ENCODE measurements around the gene FBXL22. TPM values are rescaled to one million over a fixed set of nuclear protein-coding genes. Genes with fewer than 3 reads are reported as not detected.

Gene FBXL22
- total RNA-seq, 1 donor from 2014 or later: 0.34 TPM

GRCh38 chr15:63553388-63553791, 43.8 kb upstream of the FBXL22 start:
- peak overlapping the region; percentile 98 for H3K27ac Mint-ChIP-seq (ENCODE audit: unreplicated experiment)
- no peak overlapping the region for H2AFZ ChIP-seq (ENCODE audit: low read depth, low read length)
- H3K9me3 Mint-ChIP-seq (ENCODE audit: unreplicated experiment): no peaks in the 10 kb centered on the region
- H4K20me1 ChIP-seq (ENCODE audit: insufficient read depth, low read length): no peaks in the 10 kb centered on the region
- H3K9me3 ChIP-seq (ENCODE audit: insufficient read depth, low read depth, low read length): no peaks in the 10 kb centered on the region
- H3K4me1 Mint-ChIP-seq (ENCODE audit: low read depth, unreplicated experiment): peaks cover 47% of the 10 kb centered on the region
- peaks cover 3% of the 10 kb centered on the region for H3K79me2 ChIP-seq (ENCODE audit: insufficient read depth, low read length)
- H3K27me3 ChIP-seq (ENCODE audit: insufficient read depth, low read length): no peaks in the 10 kb centered on the region
- TF ChIP-seq, protein P1, sequence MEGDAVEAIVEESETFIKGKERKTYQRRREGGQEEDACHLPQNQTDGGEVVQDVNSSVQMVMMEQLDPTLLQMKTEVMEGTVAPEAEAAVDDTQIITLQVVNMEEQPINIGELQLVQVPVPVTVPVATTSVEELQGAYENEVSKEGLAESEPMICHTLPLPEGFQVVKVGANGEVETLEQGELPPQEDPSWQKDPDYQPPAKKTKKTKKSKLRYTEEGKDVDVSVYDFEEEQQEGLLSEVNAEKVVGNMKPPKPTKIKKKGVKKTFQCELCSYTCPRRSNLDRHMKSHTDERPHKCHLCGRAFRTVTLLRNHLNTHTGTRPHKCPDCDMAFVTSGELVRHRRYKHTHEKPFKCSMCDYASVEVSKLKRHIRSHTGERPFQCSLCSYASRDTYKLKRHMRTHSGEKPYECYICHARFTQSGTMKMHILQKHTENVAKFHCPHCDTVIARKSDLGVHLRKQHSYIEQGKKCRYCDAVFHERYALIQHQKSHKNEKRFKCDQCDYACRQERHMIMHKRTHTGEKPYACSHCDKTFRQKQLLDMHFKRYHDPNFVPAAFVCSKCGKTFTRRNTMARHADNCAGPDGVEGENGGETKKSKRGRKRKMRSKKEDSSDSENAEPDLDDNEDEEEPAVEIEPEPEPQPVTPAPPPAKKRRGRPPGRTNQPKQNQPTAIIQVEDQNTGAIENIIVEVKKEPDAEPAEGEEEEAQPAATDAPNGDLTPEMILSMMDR (IDR thresholded peaks at IDR 0.05; ENCODE audit: insufficient read depth, low read depth, low read length): no peak
- TF ChIP-seq EZH2 (IDR thresholded peaks at IDR 0.05; ENCODE audit: insufficient read depth, low read length): no peak
- peaks cover 6% of the 10 kb centered on the region for H3K36me3 Mint-ChIP-seq (ENCODE audit: low read depth, unreplicated experiment)
- peak overlapping the region; percentile 84 for H3K4me2 ChIP-seq (ENCODE audit: low read length)
- peak overlapping the region; percentile 27 for H3K4me3 ChIP-seq (ENCODE audit: insufficient read depth, low read depth, low read length)
- FAIRE-seq (peak; percentile 92), DNase-seq (ENCODE audit: low read depth) (peak; percentile 100)
- H3K4me3 Mint-ChIP-seq (ENCODE audit: unreplicated experiment): peak overlapping the region; percentile 75
- H3K36me3 ChIP-seq (ENCODE audit: insufficient read depth, low read length): peaks cover 10% of the 10 kb centered on the region
- H3K9ac ChIP-seq (ENCODE audit: low read length): peak overlapping the region; percentile 86
- peak overlapping the region; percentile 96 for H3K27ac ChIP-seq (ENCODE audit: low read depth, low read length)
- peaks cover 31% of the 10 kb centered on the region for H3K4me1 ChIP-seq (ENCODE audit: insufficient read depth, low read length)
- H3K27me3 Mint-ChIP-seq (ENCODE audit: low read depth, unreplicated experiment): no peaks in the 10 kb centered on the region

GRCh38 chr15:63554337-63554927, 42.8 kb upstream of the FBXL22 start:
- Histone ChIP-seq H3K4me3 (ENCODE audit: insufficient read depth, low read depth, low read length) (no peak overlapping the region), H4K20me1 (ENCODE audit: insufficient read depth, low read length) (no peaks in the 10 kb centered on the region), H3K79me2 (ENCODE audit: insufficient read depth, low read length) (peaks cover 3% of the 10 kb centered on the region), H3K9ac (ENCODE audit: low read length) (peak overlapping the region; percentile 86), H3K36me3 (ENCODE audit: insufficient read depth, low read length) (peaks cover 16% of the 10 kb centered on the region), H3K9me3 (ENCODE audit: insufficient read depth, low read depth, low read length) (no peaks in the 10 kb centered on the region), H3K4me1 (ENCODE audit: insufficient read depth, low read length) (peaks cover 31% of the 10 kb centered on the region), H3K4me2 (ENCODE audit: low read length) (peak overlapping the region; percentile 84), H2AFZ (ENCODE audit: low read depth, low read length) (no peak overlapping the region), H3K27ac (ENCODE audit: low read depth, low read length) (peak overlapping the region; percentile 96), H3K27me3 (ENCODE audit: insufficient read depth, low read length) (no peaks in the 10 kb centered on the region)
- peak; percentile 56 for FAIRE-seq
- Mint-ChIP-seq H3K27me3 (ENCODE audit: low read depth, unreplicated experiment) (no peaks in the 10 kb centered on the region), H3K4me1 (ENCODE audit: low read depth, unreplicated experiment) (peaks cover 47% of the 10 kb centered on the region), H3K4me3 (ENCODE audit: unreplicated experiment) (no peak overlapping the region), H3K36me3 (ENCODE audit: low read depth, unreplicated experiment) (peaks cover 8% of the 10 kb centered on the region), H3K27ac (ENCODE audit: unreplicated experiment) (peak overlapping the region; percentile 98), H3K9me3 (ENCODE audit: unreplicated experiment) (no peaks in the 10 kb centered on the region)
- TF ChIP-seq EZH2 (IDR thresholded peaks at IDR 0.05; ENCODE audit: insufficient read depth, low read length): no peak
- TF ChIP-seq, protein P1 (IDR thresholded peaks at IDR 0.05; ENCODE audit: insufficient read depth, low read depth, low read length): no peak
- DNase-seq (ENCODE audit: low read depth): peak; percentile 32

DNA sequence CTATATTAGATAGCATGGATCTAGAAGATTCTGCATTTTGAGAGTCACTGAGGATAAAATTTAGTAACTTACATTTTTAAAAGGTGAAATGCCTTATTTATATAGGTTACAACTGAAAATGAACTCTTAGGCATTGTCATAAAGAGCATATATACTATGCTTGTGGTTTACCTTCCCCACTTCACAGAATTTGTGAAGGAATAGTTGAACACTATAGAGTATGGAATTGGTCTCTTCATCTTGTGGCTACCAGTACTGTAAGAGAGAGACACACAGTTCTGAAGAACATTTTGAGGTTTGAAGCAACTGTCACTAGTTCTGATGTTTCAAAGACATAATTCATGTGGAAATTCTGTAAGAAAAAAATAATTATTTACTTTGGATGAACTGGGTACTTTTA, 41.7 kb upstream of the FBXL22 start:
- H2AFZ ChIP-seq (ENCODE audit: low read depth, low read length): no peak overlapping the region
- peaks cover 48% of the 10 kb centered on the region for H3K4me1 Mint-ChIP-seq (ENCODE audit: low read depth, unreplicated experiment)
- no peaks in the 10 kb centered on the region for H3K9me3 ChIP-seq (ENCODE audit: insufficient read depth, low read depth, low read length)
- H3K27me3 ChIP-seq (ENCODE audit: insufficient read depth, low read length): no peaks in the 10 kb centered on the region
- H3K9me3 Mint-ChIP-seq (ENCODE audit: unreplicated experiment): no peaks in the 10 kb centered on the region
- peaks cover 31% of the 10 kb centered on the region for H3K4me1 ChIP-seq (ENCODE audit: insufficient read depth, low read length)
- peaks cover 14% of the 10 kb centered on the region for H3K36me3 Mint-ChIP-seq (ENCODE audit: low read depth, unreplicated experiment)
- no peak overlapping the region for H3K9ac ChIP-seq (ENCODE audit: low read length)
- no peak overlapping the region for H3K4me2 ChIP-seq (ENCODE audit: low read length)
- DNase-seq (ENCODE audit: low read depth) (no peak), FAIRE-seq (no peak)
- H3K4me3 ChIP-seq (ENCODE audit: insufficient read depth, low read depth, low read length): no peak overlapping the region
- H3K79me2 ChIP-seq (ENCODE audit: insufficient read depth, low read length): no peaks in the 10 kb centered on the region
- H3K27me3 Mint-ChIP-seq (ENCODE audit: low read depth, unreplicated experiment): no peaks in the 10 kb centered on the region
- peak overlapping the region; percentile 98 for H3K27ac Mint-ChIP-seq (ENCODE audit: unreplicated experiment)
- H3K4me3 Mint-ChIP-seq (ENCODE audit: unreplicated experiment): no peak overlapping the region
- H3K27ac ChIP-seq (ENCODE audit: low read depth, low read length): no peak overlapping the region
- no peaks in the 10 kb centered on the region for H4K20me1 ChIP-seq (ENCODE audit: insufficient read depth, low read length)
- peaks cover 16% of the 10 kb centered on the region for H3K36me3 ChIP-seq (ENCODE audit: insufficient read depth, low read length)
- TF ChIP-seq, protein P1 (IDR thresholded peaks at IDR 0.05; ENCODE audit: insufficient read depth, low read depth, low read length): no peak
- no peak for TF ChIP-seq EZH2 (IDR thresholded peaks at IDR 0.05; ENCODE audit: insufficient read depth, low read length)

All from astrocyte (in vitro differentiated cells and primary cell).